GM23248 (cell line): Measurements from ENCODE around the gene PHLPP1.

Experiments used
- EZH2 ChIP-seq: fragments of 200-600 bp; sonication (generic); IDR thresholded peaks from 2 replicates; pipeline ENCODE4 v1.6.1; 2018; ENCODE audit warnings: antibody characterized with exemption, mild to moderate bottlenecking; ENCODE audit not compliant: insufficient read depth, poor library complexity, severe bottlenecking
- EZH2phosphoT487 ChIP-seq: fragments of 200-600 bp; sonication (generic); IDR thresholded peaks from 2 replicates; pipeline ENCODE4 v1.6.1; 2018; ENCODE audit warnings: antibody characterized with exemption, moderate library complexity, mild to moderate bottlenecking, low read depth; ENCODE audit not compliant: insufficient read depth

- TF ChIP-seq EZH2 (no peak), EZH2phosphoT487 (no peak)
Observed at GRCh38 chr18:62883937-62884735, 168.8 kb downstream of the PHLPP1 start.
